Astrocyte (in vitro differentiated cells and primary cell): Measurements from ENCODE around the gene CRYGN. TPM values are rescaled to one million over a fixed set of nuclear protein-coding genes. Genes with fewer than 3 reads are reported as not detected.

ENCODE experiments used
- DNase-seq: peaks from one replicate; pipeline ENCODE4 v3.0.0-alpha.2; 2010; ENCODE audit warnings: low read depth
- FAIRE-seq: peaks from 2 replicates; lab custom pipeline; 2011; peaks lifted over from hg19 to GRCh38; lab: Jason Lieb, UNC
- H2AFZ ChIP-seq: 2 replicates; pipeline ENCODE4 v1.6.0; 2012; ENCODE audit warnings: low read depth, low read length, inconsistent platforms
- H3K27ac ChIP-seq: 2 replicates; pipeline ENCODE4 v1.5.1; 2011; ENCODE audit warnings: low read depth, low read length, inconsistent platforms
- H3K27me3 ChIP-seq: 2 replicates; pipeline ENCODE4 v1.6.0; 2011; ENCODE audit warnings: low read length, inconsistent platforms; ENCODE audit not compliant: insufficient read depth
- H3K36me3 ChIP-seq: 2 replicates; pipeline ENCODE4 v1.5.1; 2011; ENCODE audit warnings: low read length, inconsistent platforms; ENCODE audit not compliant: insufficient read depth
- H3K4me1 ChIP-seq: 2 replicates; pipeline ENCODE4 v1.5.1; 2011; ENCODE audit warnings: low read length, inconsistent platforms; ENCODE audit not compliant: insufficient read depth
- H3K4me2 ChIP-seq: 2 replicates; pipeline ENCODE4 v1.6.0; 2012; ENCODE audit warnings: low read length, inconsistent platforms
- H3K4me3 ChIP-seq: 2 replicates; pipeline ENCODE4 v1.5.1; 2011; ENCODE audit warnings: low read depth, mild to moderate bottlenecking, low read length, inconsistent platforms; ENCODE audit not compliant: insufficient read depth
- H3K79me2 ChIP-seq: 2 replicates; pipeline ENCODE4 v1.6.0; 2012; ENCODE audit warnings: mild to moderate bottlenecking, low read length, inconsistent platforms; ENCODE audit not compliant: insufficient read depth
- H3K9ac ChIP-seq: 2 replicates; pipeline ENCODE4 v1.6.0; 2012; ENCODE audit warnings: mild to moderate bottlenecking, low read length, inconsistent platforms
- H3K9me3 ChIP-seq: 2 replicates; pipeline ENCODE4 v1.5.1; 2012; ENCODE audit warnings: low read depth, mild to moderate bottlenecking, low read length, inconsistent platforms; ENCODE audit not compliant: insufficient read depth
- H4K20me1 ChIP-seq: 2 replicates; pipeline ENCODE4 v1.6.0; 2012; ENCODE audit warnings: low read length, inconsistent platforms; ENCODE audit not compliant: insufficient read depth
- H3K27ac Mint-ChIP-seq: one replicate; pipeline ENCODE4 v1.8.0; 2021; ENCODE audit warnings: mild to moderate bottlenecking, mixed read lengths; ENCODE audit not compliant: unreplicated experiment
- H3K27me3 Mint-ChIP-seq: one replicate; pipeline ENCODE4 v1.8.0; 2021; ENCODE audit warnings: low read depth, mixed read lengths; ENCODE audit not compliant: unreplicated experiment
- H3K36me3 Mint-ChIP-seq: one replicate; pipeline ENCODE4 v1.8.0; 2021; ENCODE audit warnings: low read depth, mixed read lengths; ENCODE audit not compliant: unreplicated experiment
- H3K4me1 Mint-ChIP-seq: one replicate; pipeline ENCODE4 v1.8.0; 2021; ENCODE audit warnings: low read depth, mixed read lengths; ENCODE audit not compliant: unreplicated experiment
- H3K4me3 Mint-ChIP-seq: one replicate; pipeline ENCODE4 v1.8.0; 2021; ENCODE audit warnings: mild to moderate bottlenecking, moderate library complexity, mixed read lengths; ENCODE audit not compliant: unreplicated experiment
- H3K9me3 Mint-ChIP-seq: one replicate; pipeline ENCODE4 v1.8.0; 2021; ENCODE audit warnings: mild to moderate bottlenecking, mixed read lengths; ENCODE audit not compliant: unreplicated experiment
- CTCF ChIP-seq: IDR thresholded peaks from 2 replicates; pipeline ENCODE4 v1.5.1; 2011; ENCODE audit warnings: low read depth, mild to moderate bottlenecking, inconsistent platforms, low read length, moderate library complexity; ENCODE audit not compliant: insufficient read depth
- EZH2 ChIP-seq: IDR thresholded peaks from 2 replicates; pipeline ENCODE4 v1.6.1; 2012; ENCODE audit warnings: mild to moderate bottlenecking, low read length, inconsistent platforms; ENCODE audit not compliant: insufficient read depth
- total RNA-seq: library from RNA; stranded (reverse); gene quantifications from 2 replicates; pipeline ENCODE4 v1.2.1, GENCODE V29; 2021

Gene CRYGN
- total RNA-seq, 1 donor from 2014 or later, result not detected

GRCh38 chr7:151416941-151417315 is 23.0 kb downstream of the CRYGN start:
- Histone ChIP-seq H3K36me3 (no peaks in the 10 kb centered on the region), H3K27me3 (peaks cover 44% of the 10 kb centered on the region), H3K27ac (no peak overlapping the region), H4K20me1 (no peaks in the 10 kb centered on the region), H3K4me3 (no peak overlapping the region), H3K4me1 (no peaks in the 10 kb centered on the region), H3K9ac (no peak overlapping the region), H3K4me2 (no peak overlapping the region), H3K9me3 (peaks cover 18% of the 10 kb centered on the region), H3K79me2 (no peaks in the 10 kb centered on the region), H2AFZ (no peak overlapping the region)
- DNase-seq (no peak), FAIRE-seq (no peak)
- Mint-ChIP-seq H3K9me3 (peaks cover 23% of the 10 kb centered on the region), H3K27me3 (peaks cover 38% of the 10 kb centered on the region), H3K4me3 (no peak overlapping the region), H3K27ac (no peak overlapping the region), H3K36me3 (no peaks in the 10 kb centered on the region), H3K4me1 (no peaks in the 10 kb centered on the region)
- TF ChIP-seq EZH2 (no peak), CTCF (no peak)

- no peak overlapping the region for H3K4me3 ChIP-seq
- no peaks in the 10 kb centered on the region for H4K20me1 ChIP-seq
- H3K4me2 ChIP-seq, result no peak overlapping the region
- H3K27me3 ChIP-seq, result peaks cover 50% of the 10 kb centered on the region
- no peak overlapping the region for H2AFZ ChIP-seq
- TF ChIP-seq CTCF, result no peak
- no peak overlapping the region for H3K4me3 Mint-ChIP-seq
- no peaks in the 10 kb centered on the region for H3K36me3 Mint-ChIP-seq
- H3K79me2 ChIP-seq, result no peaks in the 10 kb centered on the region
- no peaks in the 10 kb centered on the region for H3K4me1 Mint-ChIP-seq
- no peaks in the 10 kb centered on the region for H3K4me1 ChIP-seq
- H3K9ac ChIP-seq, result no peak overlapping the region
- DNase-seq, result no peak
- H3K27ac Mint-ChIP-seq, result no peak overlapping the region
- FAIRE-seq, result no peak
- peaks cover 12% of the 10 kb centered on the region for H3K9me3 ChIP-seq
- peaks cover 44% of the 10 kb centered on the region for H3K27me3 Mint-ChIP-seq
- no peak overlapping the region for H3K27ac ChIP-seq
- peaks cover 17% of the 10 kb centered on the region for H3K9me3 Mint-ChIP-seq
- H3K36me3 ChIP-seq, result no peaks in the 10 kb centered on the region
These were observed 23.6 kb downstream of the CRYGN start for GRCh38 chr7:151416112-151416940.
